Astrocyte (in vitro differentiated cells and primary cell): ENCODE measurements around the gene AP1G2. TPM values are rescaled to one million over a fixed set of nuclear protein-coding genes. Genes with fewer than 3 reads are reported as not detected.
"Not testable (repeated sequence)": the region's sequence is repeated elsewhere in the genome, so short reads cannot be mapped to it uniquely, and the experiment has no call there.

Experiments
- DNase-seq: peaks from one replicate; pipeline ENCODE4 v3.0.0-alpha.2; 2010; ENCODE audit warnings: low read depth
- FAIRE-seq: peaks from 2 replicates; lab custom pipeline; 2011; peaks lifted over from hg19 to GRCh38; lab: Jason Lieb, UNC
- H2AFZ ChIP-seq: 2 replicates; pipeline ENCODE4 v1.6.0; 2012; ENCODE audit warnings: low read depth, low read length, inconsistent platforms
- H3K27ac ChIP-seq: 2 replicates; pipeline ENCODE4 v1.5.1; 2011; ENCODE audit warnings: low read depth, low read length, inconsistent platforms
- H3K27me3 ChIP-seq: 2 replicates; pipeline ENCODE4 v1.6.0; 2011; ENCODE audit warnings: low read length, inconsistent platforms; ENCODE audit not compliant: insufficient read depth
- H3K36me3 ChIP-seq: 2 replicates; pipeline ENCODE4 v1.5.1; 2011; ENCODE audit warnings: low read length, inconsistent platforms; ENCODE audit not compliant: insufficient read depth
- H3K4me1 ChIP-seq: 2 replicates; pipeline ENCODE4 v1.5.1; 2011; ENCODE audit warnings: low read length, inconsistent platforms; ENCODE audit not compliant: insufficient read depth
- H3K4me2 ChIP-seq: 2 replicates; pipeline ENCODE4 v1.6.0; 2012; ENCODE audit warnings: low read length, inconsistent platforms
- H3K4me3 ChIP-seq: 2 replicates; pipeline ENCODE4 v1.5.1; 2011; ENCODE audit warnings: low read depth, mild to moderate bottlenecking, low read length, inconsistent platforms; ENCODE audit not compliant: insufficient read depth
- H3K79me2 ChIP-seq: 2 replicates; pipeline ENCODE4 v1.6.0; 2012; ENCODE audit warnings: mild to moderate bottlenecking, low read length, inconsistent platforms; ENCODE audit not compliant: insufficient read depth
- H3K9ac ChIP-seq: 2 replicates; pipeline ENCODE4 v1.6.0; 2012; ENCODE audit warnings: mild to moderate bottlenecking, low read length, inconsistent platforms
- H3K9me3 ChIP-seq: 2 replicates; pipeline ENCODE4 v1.5.1; 2012; ENCODE audit warnings: low read depth, mild to moderate bottlenecking, low read length, inconsistent platforms; ENCODE audit not compliant: insufficient read depth
- H4K20me1 ChIP-seq: 2 replicates; pipeline ENCODE4 v1.6.0; 2012; ENCODE audit warnings: low read length, inconsistent platforms; ENCODE audit not compliant: insufficient read depth
- H3K27ac Mint-ChIP-seq: one replicate; pipeline ENCODE4 v1.8.0; 2021; ENCODE audit warnings: mild to moderate bottlenecking, mixed read lengths; ENCODE audit not compliant: unreplicated experiment
- H3K27me3 Mint-ChIP-seq: one replicate; pipeline ENCODE4 v1.8.0; 2021; ENCODE audit warnings: low read depth, mixed read lengths; ENCODE audit not compliant: unreplicated experiment
- H3K36me3 Mint-ChIP-seq: one replicate; pipeline ENCODE4 v1.8.0; 2021; ENCODE audit warnings: low read depth, mixed read lengths; ENCODE audit not compliant: unreplicated experiment
- H3K4me1 Mint-ChIP-seq: one replicate; pipeline ENCODE4 v1.8.0; 2021; ENCODE audit warnings: low read depth, mixed read lengths; ENCODE audit not compliant: unreplicated experiment
- H3K4me3 Mint-ChIP-seq: one replicate; pipeline ENCODE4 v1.8.0; 2021; ENCODE audit warnings: mild to moderate bottlenecking, moderate library complexity, mixed read lengths; ENCODE audit not compliant: unreplicated experiment
- H3K9me3 Mint-ChIP-seq: one replicate; pipeline ENCODE4 v1.8.0; 2021; ENCODE audit warnings: mild to moderate bottlenecking, mixed read lengths; ENCODE audit not compliant: unreplicated experiment
- CTCF ChIP-seq: IDR thresholded peaks from 2 replicates; pipeline ENCODE4 v1.5.1; 2011; ENCODE audit warnings: low read depth, mild to moderate bottlenecking, inconsistent platforms, low read length, moderate library complexity; ENCODE audit not compliant: insufficient read depth
- EZH2 ChIP-seq: IDR thresholded peaks from 2 replicates; pipeline ENCODE4 v1.6.1; 2012; ENCODE audit warnings: mild to moderate bottlenecking, low read length, inconsistent platforms; ENCODE audit not compliant: insufficient read depth
- total RNA-seq: library from RNA; stranded (reverse); gene quantifications from 2 replicates; pipeline ENCODE4 v1.2.1, GENCODE V29; 2021

The AP1G2 gene
- total RNA-seq, 1 donor from 2014 or later: 80.9 TPM

GRCh38 chr14:23590198-23590597, 22.6 kb upstream of the AP1G2 start:
- Mint-ChIP-seq H3K36me3 (no peaks in the 10 kb centered on the region), H3K27me3 (peaks cover 16% of the 10 kb centered on the region), H3K9me3 (peaks cover 2% of the 10 kb centered on the region)

GRCh38 chr14:23589606-23590005, 22.0 kb upstream of the AP1G2 start:
- Mint-ChIP-seq H3K4me3 (no peak overlapping the region), H3K9me3 (peaks cover 2% of the 10 kb centered on the region), H3K4me1 (peaks cover 2% of the 10 kb centered on the region), H3K27me3 (peaks cover 14% of the 10 kb centered on the region), H3K27ac (no peak overlapping the region), H3K36me3 (no peaks in the 10 kb centered on the region)
- no peak for DNase-seq
- no peaks in the 10 kb centered on the region for H3K36me3 ChIP-seq
- no peaks in the 10 kb centered on the region for H3K27me3 ChIP-seq
- H3K4me2 ChIP-seq: no peak overlapping the region
- no peaks in the 10 kb centered on the region for H3K9me3 ChIP-seq
- no peaks in the 10 kb centered on the region for H4K20me1 ChIP-seq
- no peak for FAIRE-seq
- no peak overlapping the region for H3K27ac ChIP-seq
- H3K9ac ChIP-seq: no peak overlapping the region
- TF ChIP-seq CTCF (no peak), EZH2 (no peak)
- H2AFZ ChIP-seq: no peak overlapping the region
- H3K79me2 ChIP-seq: no peaks in the 10 kb centered on the region
- H3K4me3 ChIP-seq: no peak overlapping the region
- H3K4me1 ChIP-seq: no peaks in the 10 kb centered on the region

More at GRCh38 chr14:23590198-23590597, 22.6 kb upstream of the AP1G2 start:
- H2AFZ ChIP-seq: no peak overlapping the region
- peaks cover 2% of the 10 kb centered on the region for H3K4me1 Mint-ChIP-seq
- FAIRE-seq: no peak
- H3K27ac Mint-ChIP-seq: no peak overlapping the region
- H3K79me2 ChIP-seq: no peaks in the 10 kb centered on the region
- DNase-seq: no peak
- no peaks in the 10 kb centered on the region for H3K9me3 ChIP-seq
- no peak overlapping the region for H3K27ac ChIP-seq
- H3K4me3 Mint-ChIP-seq: no peak overlapping the region
- H3K4me1 ChIP-seq: no peaks in the 10 kb centered on the region
- no peaks in the 10 kb centered on the region for H3K27me3 ChIP-seq
- H3K4me3 ChIP-seq: no peak overlapping the region
- no peak overlapping the region for H3K4me2 ChIP-seq
- H3K9ac ChIP-seq: no peak overlapping the region
- TF ChIP-seq EZH2 (no peak), CTCF (no peak)
- no peaks in the 10 kb centered on the region for H4K20me1 ChIP-seq
- H3K36me3 ChIP-seq: no peaks in the 10 kb centered on the region

GRCh38 chr14:23588884-23589598, 21.4 kb upstream of the AP1G2 start:
- Histone ChIP-seq H3K79me2 (no peaks in the 10 kb centered on the region), H3K4me2 (peak overlapping the region; percentile 33), H3K4me3 (no peak overlapping the region), H3K27ac (no peak overlapping the region), H4K20me1 (no peaks in the 10 kb centered on the region), H3K27me3 (no peaks in the 10 kb centered on the region), H3K9me3 (no peaks in the 10 kb centered on the region), H2AFZ (peak overlapping the region; percentile 53), H3K9ac (no peak overlapping the region), H3K36me3 (no peaks in the 10 kb centered on the region), H3K4me1 (no peaks in the 10 kb centered on the region)
- peak; percentile 60 for TF ChIP-seq CTCF
- no peak for TF ChIP-seq EZH2
- Mint-ChIP-seq H3K27ac (peak overlapping the region; percentile 13), H3K4me3 (no peak overlapping the region), H3K27me3 (peaks cover 12% of the 10 kb centered on the region), H3K9me3 (peaks cover 2% of the 10 kb centered on the region), H3K4me1 (peaks cover 2% of the 10 kb centered on the region), H3K36me3 (no peaks in the 10 kb centered on the region)
- peak; percentile 71 for DNase-seq
- FAIRE-seq: peak; percentile 17

GRCh38 chr14:23584527-23585203, 17.1 kb upstream of the AP1G2 start:
- not testable (repeated sequence) for H3K9me3 ChIP-seq, H3K79me2 ChIP-seq, H3K27ac ChIP-seq, H3K9ac ChIP-seq, H3K27me3 ChIP-seq, H3K4me1 ChIP-seq, DNase-seq, H3K36me3 ChIP-seq, H4K20me1 ChIP-seq, H2AFZ ChIP-seq, H3K27ac Mint-ChIP-seq, H3K4me3 ChIP-seq, H3K4me1 Mint-ChIP-seq, H3K36me3 Mint-ChIP-seq, H3K4me2 ChIP-seq, H3K4me3 Mint-ChIP-seq, H3K9me3 Mint-ChIP-seq, FAIRE-seq
- H3K27me3 Mint-ChIP-seq: peaks cover 24% of the 10 kb centered on the region
